Neural crest cell (in vitro differentiated cells): Measurements from ENCODE around the gene SFXN1. TPM values are rescaled to one million over a fixed set of nuclear protein-coding genes. Genes with fewer than 3 reads are reported as not detected.

ENCODE experiments used
- DNase-seq: peaks from one replicate; pipeline ENCODE4 v3.0.0; 2021; ENCODE audit warnings: low read depth, mixed read lengths, low spot score
- H3K27ac Mint-ChIP-seq: one replicate; pipeline ENCODE4 v1.8.0; 2021; ENCODE audit warnings: mild to moderate bottlenecking, mixed read lengths; ENCODE audit not compliant: unreplicated experiment
- H3K27me3 Mint-ChIP-seq: 2 replicates; pipeline ENCODE4 v1.8.0; 2021; ENCODE audit warnings: low read depth, mild to moderate bottlenecking, mixed read lengths
- H3K36me3 Mint-ChIP-seq: 2 replicates; pipeline ENCODE4 v1.8.0; 2021; ENCODE audit warnings: low read depth, mild to moderate bottlenecking, mixed read lengths
- H3K4me1 Mint-ChIP-seq: 2 replicates; pipeline ENCODE4 v1.8.0; 2021; ENCODE audit warnings: mixed read lengths
- H3K4me3 Mint-ChIP-seq: one replicate; pipeline ENCODE4 v1.8.0; 2021; ENCODE audit warnings: mild to moderate bottlenecking, mixed read lengths
- H3K9me3 Mint-ChIP-seq: 2 replicates; pipeline ENCODE4 v1.8.0; 2021; ENCODE audit warnings: mixed read lengths
- CTCF ChIP-seq: fragments of 200-600 bp; sonication (generic); conservative IDR thresholded peaks from 2 replicates; pipeline ENCODE4 v1.5.0; 2021; ENCODE audit warnings: antibody characterized with exemption, mild to moderate bottlenecking
- total RNA-seq: library from RNA; stranded (reverse); gene quantifications from 2 replicates; pipeline ENCODE4 v1.2.1, GENCODE V29; 2021

Gene SFXN1
- total RNA-seq, 1 donor from 2014 or later, result 103 TPM

GRCh38 chr5:175556794-175557193 is 78.4 kb downstream of the SFXN1 start:
- Mint-ChIP-seq H3K27me3 (peaks cover 3% of the 10 kb centered on the region), H3K4me3 (no peak overlapping the region), H3K27ac (peak overlapping the region; percentile 46), H3K4me1 (peaks cover 7% of the 10 kb centered on the region), H3K36me3 (peaks cover 3% of the 10 kb centered on the region), H3K9me3 (no peaks in the 10 kb centered on the region)
- no peak for DNase-seq
- no peak for TF ChIP-seq CTCF

- Mint-ChIP-seq H3K9me3 (no peaks in the 10 kb centered on the region), H3K27ac (no peak overlapping the region), H3K36me3 (peaks cover 3% of the 10 kb centered on the region), H3K4me3 (no peak overlapping the region), H3K4me1 (peaks cover 7% of the 10 kb centered on the region), H3K27me3 (peaks cover 6% of the 10 kb centered on the region)
- no peak for TF ChIP-seq CTCF
- no peak for DNase-seq
These were observed 79.4 kb downstream of the SFXN1 start for GRCh38 chr5:175557778-175558177.

GRCh38 chr5:175558801-175559480 is 80.6 kb downstream of the SFXN1 start:
- no peak overlapping the region for H3K4me3 Mint-ChIP-seq
- no peak for TF ChIP-seq CTCF
- H3K36me3 Mint-ChIP-seq, result peaks cover 3% of the 10 kb centered on the region
- peaks cover 6% of the 10 kb centered on the region for H3K27me3 Mint-ChIP-seq
- H3K9me3 Mint-ChIP-seq, result no peaks in the 10 kb centered on the region
- H3K27ac Mint-ChIP-seq, result no peak overlapping the region
- DNase-seq, result no peak
- H3K4me1 Mint-ChIP-seq, result peaks cover 7% of the 10 kb centered on the region

GRCh38 chr5:175560011-175560410 is 81.7 kb downstream of the SFXN1 start:
- no peak for DNase-seq
- H3K4me3 Mint-ChIP-seq, result no peak overlapping the region
- H3K27me3 Mint-ChIP-seq, result peaks cover 6% of the 10 kb centered on the region
- no peaks in the 10 kb centered on the region for H3K9me3 Mint-ChIP-seq
- peaks cover 3% of the 10 kb centered on the region for H3K36me3 Mint-ChIP-seq
- peaks cover 7% of the 10 kb centered on the region for H3K4me1 Mint-ChIP-seq
- peak overlapping the region; percentile 22 for H3K27ac Mint-ChIP-seq
- TF ChIP-seq CTCF, result no peak

- H3K9me3 Mint-ChIP-seq, result no peaks in the 10 kb centered on the region
- no peak overlapping the region for H3K4me3 Mint-ChIP-seq
- H3K36me3 Mint-ChIP-seq, result no peaks in the 10 kb centered on the region
- no peak for TF ChIP-seq CTCF
- no peak for DNase-seq
- H3K27ac Mint-ChIP-seq, result no peak overlapping the region
- peaks cover 7% of the 10 kb centered on the region for H3K4me1 Mint-ChIP-seq
- peaks cover 6% of the 10 kb centered on the region for H3K27me3 Mint-ChIP-seq
These were observed 82.7 kb downstream of the SFXN1 start for GRCh38 chr5:175561085-175561484.
